IPS DF 6.9 (cell line): ENCODE measurements around the gene RAET1G.
A peak's percentile ranks its signal among the peaks of the same experiment; 100 is the strongest.
"Not testable (repeated sequence)": the region's sequence is repeated elsewhere in the genome, so short reads cannot be mapped to it uniquely, and the experiment has no call there.

Experiments
- DNase-seq: peaks from one replicate; pipeline ENCODE4 v3.0.0-alpha.2; 2013; ENCODE audit warnings: low read depth, low spot score
- H3K27ac ChIP-seq: one replicate; pipeline ENCODE4 v1.5.1; 2013; ENCODE audit warnings: low read length, control low read depth
- H3K27me3 ChIP-seq: 2 replicates; pipeline ENCODE4 v1.6.1; 2013; ENCODE audit warnings: mild to moderate bottlenecking, low read length; ENCODE audit not compliant: control insufficient read depth, insufficient read depth
- H3K36me3 ChIP-seq: 2 replicates; pipeline ENCODE4 v1.6.1; 2013; ENCODE audit warnings: low read length; ENCODE audit not compliant: control insufficient read depth, insufficient read depth
- H3K4me1 ChIP-seq: 2 replicates; pipeline ENCODE4 v1.6.1; 2013; ENCODE audit warnings: low read length; ENCODE audit not compliant: control insufficient read depth, insufficient read depth
- H3K4me3 ChIP-seq: 2 replicates; pipeline ENCODE4 v1.5.1; 2013; ENCODE audit warnings: mild to moderate bottlenecking, low read length
- H3K9me3 ChIP-seq: 2 replicates; pipeline ENCODE4 v1.6.1; 2013; ENCODE audit warnings: low read length, inconsistent platforms; ENCODE audit not compliant: control insufficient read depth, insufficient read depth
- WGBS: extraction: QIAGEN DNeasy Blood & Tissue Kit; methylation state at CpG from one replicate; pipeline ENCODE4 v1.1.7; 2013; ENCODE audit warnings: mixed read lengths, missing lambda C conversion rate; ENCODE audit not compliant: insufficient read length, insufficient coverage; 5-methylcytosine and 5-hydroxymethylcytosine counted together

The RAET1G gene, protein sequence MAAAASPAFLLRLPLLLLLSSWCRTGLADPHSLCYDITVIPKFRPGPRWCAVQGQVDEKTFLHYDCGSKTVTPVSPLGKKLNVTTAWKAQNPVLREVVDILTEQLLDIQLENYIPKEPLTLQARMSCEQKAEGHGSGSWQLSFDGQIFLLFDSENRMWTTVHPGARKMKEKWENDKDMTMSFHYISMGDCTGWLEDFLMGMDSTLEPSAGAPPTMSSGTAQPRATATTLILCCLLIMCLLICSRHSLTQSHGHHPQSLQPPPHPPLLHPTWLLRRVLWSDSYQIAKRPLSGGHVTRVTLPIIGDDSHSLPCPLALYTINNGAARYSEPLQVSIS

DNA sequence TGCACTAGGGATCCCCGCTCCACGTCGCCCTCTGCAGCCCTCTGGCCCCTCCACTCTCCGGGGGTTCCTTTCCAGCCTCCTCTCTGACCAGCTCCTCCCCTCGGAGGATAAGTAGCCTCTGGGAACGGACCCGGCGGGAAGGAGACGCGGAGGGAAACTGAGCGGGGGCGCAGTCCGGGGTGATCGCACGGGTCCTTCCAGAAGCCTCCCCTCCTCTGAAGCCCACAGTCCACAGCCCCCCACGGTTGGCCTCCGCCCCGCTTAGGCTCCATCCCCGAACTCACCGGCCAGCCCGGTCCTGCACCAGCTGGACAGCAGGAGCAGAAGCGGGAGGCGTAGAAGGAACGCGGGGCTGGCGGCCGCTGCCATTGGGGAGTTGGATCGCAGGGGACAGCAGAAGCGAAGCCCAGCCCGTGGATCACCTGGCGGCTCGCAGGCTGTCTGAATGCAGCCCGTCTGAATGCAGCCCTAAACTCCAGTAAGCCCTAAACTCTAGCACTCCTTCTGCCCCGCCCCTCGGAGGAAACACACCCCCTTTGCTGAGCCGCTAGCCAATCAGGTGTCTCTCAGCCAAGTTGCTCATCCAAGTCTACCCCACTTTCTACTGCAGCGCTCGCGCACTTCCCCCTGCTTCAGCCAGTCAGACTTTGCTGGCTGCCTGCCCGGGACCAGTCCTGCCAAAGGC, at the start of gene RAET1G:
RAET1G (minus strand) TSS at position 480 of the 685 bp plus-strand sequence; CDS start at position 369, 111 bp downstream.
- Histone ChIP-seq H3K4me3 (peak within 1 kb of the TSS; percentile 56), H3K4me1 (no peaks in the 10 kb centered on the region; the same call in 1 of the 2 replicates), H3K9me3 (no peaks in the 10 kb centered on the region), H3K27ac (no peak within 1 kb of the TSS), H3K36me3 (no peaks in the 10 kb centered on the region), H3K27me3 (peaks cover 45% of the 10 kb centered on the region)
- WGBS: no CpG with 5 or more reads among the region's 40 CpGs
- DNase-seq: peak; percentile 82

DNA sequence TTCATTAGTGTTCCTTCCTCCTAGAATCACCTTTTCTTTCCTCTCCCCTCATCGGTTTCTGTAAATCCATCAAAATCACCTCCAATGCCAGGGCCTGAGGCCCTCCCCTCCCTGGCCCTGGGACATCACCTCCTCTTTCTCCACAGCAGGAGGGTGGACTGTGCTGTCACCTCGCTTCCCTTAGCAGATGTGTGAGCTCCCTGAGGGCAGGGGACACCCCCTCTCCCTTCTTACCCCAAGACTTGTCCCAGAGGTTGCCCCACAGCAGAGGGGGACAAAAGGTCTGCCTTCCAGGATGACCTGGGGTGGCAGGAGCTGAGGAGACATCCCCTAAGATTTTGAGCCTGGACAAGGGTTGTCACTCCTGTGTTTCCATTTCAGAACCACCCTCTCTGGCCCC, 46.7 kb upstream of the RAET1G start:
- WGBS: no CpG with 5 or more reads among the region's 2 CpGs
- Histone ChIP-seq H3K27me3 (peaks cover 64% of the 10 kb centered on the region), H3K4me3 (no peak overlapping the region), H3K9me3 (no peaks in the 10 kb centered on the region), H3K4me1 (peaks cover 5% of the 10 kb centered on the region; the same call in 1 of the 2 replicates), H3K27ac (no peak overlapping the region), H3K36me3 (no peaks in the 10 kb centered on the region)
- no peak for DNase-seq

DNA sequence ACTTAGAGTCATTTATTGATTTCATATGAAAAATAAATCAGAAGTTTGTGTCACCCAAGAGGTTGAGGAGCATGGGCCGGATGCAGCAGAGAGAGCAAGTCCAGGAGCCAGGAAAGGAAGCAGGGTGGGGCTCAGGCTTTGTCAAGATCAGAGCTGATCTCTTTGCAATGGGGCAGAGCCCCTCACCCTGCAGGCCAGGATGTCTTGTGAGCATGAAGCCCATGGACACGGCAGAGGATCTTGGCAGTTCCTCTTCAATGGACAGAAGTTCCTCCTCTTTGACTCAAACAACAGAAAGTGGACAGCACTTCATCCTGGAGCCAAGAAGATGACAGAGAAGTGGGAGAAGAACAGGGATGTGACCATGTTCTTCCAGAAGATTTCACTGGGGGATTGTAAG, 46.0 kb upstream of the RAET1G start:
- not testable (repeated sequence) for H3K4me3 ChIP-seq, H3K4me1 ChIP-seq, H3K9me3 ChIP-seq, H3K36me3 ChIP-seq, H3K27ac ChIP-seq, DNase-seq
- H3K27me3 ChIP-seq: peaks cover 65% of the 10 kb centered on the region
- WGBS: no CpG with 5 or more reads among the region's 2 CpGs

DNA sequence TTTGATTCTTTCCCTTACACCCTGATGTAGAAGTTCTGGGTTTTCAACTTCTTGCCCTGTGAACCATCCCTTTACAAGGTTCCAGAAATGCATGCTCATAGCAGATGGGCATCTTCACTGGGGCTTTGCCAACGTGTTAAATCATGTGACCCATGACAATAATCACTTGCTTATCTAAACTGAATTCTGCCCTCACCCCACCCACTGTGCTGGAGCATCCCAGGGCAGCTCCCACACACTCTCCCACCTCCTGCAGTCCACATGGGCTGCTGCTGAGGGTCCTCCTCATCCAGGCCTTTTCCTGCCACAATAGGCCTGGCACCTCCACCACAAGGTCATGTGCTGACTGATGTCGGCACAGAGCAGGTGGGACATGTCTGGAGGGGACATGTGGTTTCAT, 45.1 kb upstream of the RAET1G start:
- not testable (repeated sequence) for H3K4me3 ChIP-seq, H3K36me3 ChIP-seq, H3K9me3 ChIP-seq, H3K27ac ChIP-seq, H3K4me1 ChIP-seq, DNase-seq
- H3K27me3 ChIP-seq: peaks cover 63% of the 10 kb centered on the region
- WGBS: no CpG with 5 or more reads among the region's 2 CpGs

DNA sequence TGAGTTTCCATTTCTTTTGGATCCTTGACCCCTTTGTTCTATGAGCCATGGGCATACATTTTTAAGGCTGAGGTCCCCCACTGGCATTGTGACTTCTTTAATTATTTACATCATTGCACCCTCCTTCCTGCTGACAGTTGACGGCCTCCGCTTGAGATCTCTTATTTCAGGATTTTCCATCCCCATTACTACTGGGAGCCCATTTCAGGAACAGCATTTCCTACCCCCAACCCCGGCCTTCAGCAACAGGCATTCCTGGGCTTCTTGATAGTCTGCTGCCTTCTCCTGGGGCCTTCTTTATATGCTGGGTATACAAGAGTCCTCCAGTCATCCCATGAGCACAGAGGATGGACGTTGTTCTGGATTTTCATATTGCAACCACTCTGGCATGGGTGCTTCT, 44.7 kb upstream of the RAET1G start:
- Histone ChIP-seq H3K36me3 (no peaks in the 10 kb centered on the region), H3K27ac (no peak overlapping the region), H3K4me3 (no peak overlapping the region), H3K27me3 (peaks cover 66% of the 10 kb centered on the region), H3K4me1 (peaks cover 5% of the 10 kb centered on the region; the same call in 1 of the 2 replicates), H3K9me3 (no peaks in the 10 kb centered on the region)
- no peak for DNase-seq
- no CpG with 5 or more reads among the region's 4 CpGs for WGBS

DNA sequence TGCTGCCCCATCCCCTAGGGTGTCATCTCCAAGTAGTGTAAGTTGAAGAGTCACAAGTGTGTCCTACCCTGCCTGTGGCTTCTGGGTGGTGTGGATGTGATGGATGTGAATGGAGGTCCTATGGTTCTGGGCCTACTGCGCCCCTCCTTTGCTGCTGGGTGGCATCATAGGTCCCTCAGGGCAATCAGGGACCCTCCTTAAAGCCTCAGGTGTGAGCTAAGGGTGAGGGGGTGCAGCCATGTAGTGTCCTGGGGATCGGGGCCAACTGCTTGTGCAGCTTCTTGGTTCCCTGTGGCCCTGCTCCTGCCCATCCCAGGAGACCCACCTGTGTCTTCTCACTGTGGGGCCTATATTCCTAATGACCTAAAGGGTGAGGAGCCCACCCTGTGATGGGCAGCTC, 43.4 kb upstream of the RAET1G start:
- H3K27me3 ChIP-seq: peaks cover 72% of the 10 kb centered on the region
- not testable (repeated sequence) for H3K36me3 ChIP-seq, H3K27ac ChIP-seq, H3K9me3 ChIP-seq, H3K4me3 ChIP-seq, H3K4me1 ChIP-seq, DNase-seq
- WGBS: no CpG with 5 or more reads among the region's 2 CpGs

DNA sequence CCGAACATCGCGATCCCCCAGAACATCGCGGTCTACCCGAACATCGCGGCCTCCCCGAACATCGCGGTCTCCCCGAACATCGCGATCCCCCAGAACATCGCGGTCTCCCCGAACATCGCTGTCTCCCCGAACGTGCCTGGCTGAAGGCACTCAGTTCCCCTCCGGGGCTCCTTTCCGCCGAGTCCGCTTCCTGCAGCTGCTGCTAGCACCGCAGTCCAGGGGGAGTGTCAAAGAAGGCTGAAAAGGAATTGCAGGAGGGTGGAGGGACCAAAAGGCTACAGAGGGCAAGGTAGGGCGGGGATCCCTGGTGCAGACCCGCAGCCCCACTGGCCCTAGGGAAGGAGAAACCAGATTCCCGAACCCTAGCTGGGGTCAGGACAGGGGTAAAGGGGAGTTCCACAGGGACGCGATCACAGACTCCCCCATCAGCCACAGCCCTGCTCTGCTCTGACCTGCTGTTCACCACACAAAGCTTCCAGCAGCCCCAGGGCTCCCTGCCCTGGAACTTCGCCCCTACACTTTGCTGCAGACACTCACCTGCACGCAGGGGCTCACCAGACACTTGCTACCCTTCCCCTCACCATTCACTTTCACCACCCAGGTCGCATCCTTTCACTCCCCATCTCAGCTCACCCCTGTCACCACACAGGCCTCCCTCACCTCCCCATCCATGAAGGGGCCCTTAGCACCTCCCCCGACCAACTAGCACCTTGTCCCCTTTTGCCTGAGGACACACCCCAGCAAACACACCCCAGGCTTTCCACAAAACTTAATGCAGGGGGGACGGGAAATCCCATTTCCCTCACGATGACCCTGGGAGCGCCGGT, 42.5 kb upstream of the RAET1G start:
- WGBS: no CpG with 5 or more reads among the region's 38 CpGs
- Histone ChIP-seq H3K9me3 (no peaks in the 10 kb centered on the region), H3K4me3 (peak overlapping the region; percentile 7; the same call in 1 of the 2 replicates), H3K27me3 (peaks cover 74% of the 10 kb centered on the region), H3K4me1 (peaks cover 5% of the 10 kb centered on the region; the same call in 1 of the 2 replicates), H3K36me3 (no peaks in the 10 kb centered on the region), H3K27ac (no peak overlapping the region)
- DNase-seq: no peak

DNA sequence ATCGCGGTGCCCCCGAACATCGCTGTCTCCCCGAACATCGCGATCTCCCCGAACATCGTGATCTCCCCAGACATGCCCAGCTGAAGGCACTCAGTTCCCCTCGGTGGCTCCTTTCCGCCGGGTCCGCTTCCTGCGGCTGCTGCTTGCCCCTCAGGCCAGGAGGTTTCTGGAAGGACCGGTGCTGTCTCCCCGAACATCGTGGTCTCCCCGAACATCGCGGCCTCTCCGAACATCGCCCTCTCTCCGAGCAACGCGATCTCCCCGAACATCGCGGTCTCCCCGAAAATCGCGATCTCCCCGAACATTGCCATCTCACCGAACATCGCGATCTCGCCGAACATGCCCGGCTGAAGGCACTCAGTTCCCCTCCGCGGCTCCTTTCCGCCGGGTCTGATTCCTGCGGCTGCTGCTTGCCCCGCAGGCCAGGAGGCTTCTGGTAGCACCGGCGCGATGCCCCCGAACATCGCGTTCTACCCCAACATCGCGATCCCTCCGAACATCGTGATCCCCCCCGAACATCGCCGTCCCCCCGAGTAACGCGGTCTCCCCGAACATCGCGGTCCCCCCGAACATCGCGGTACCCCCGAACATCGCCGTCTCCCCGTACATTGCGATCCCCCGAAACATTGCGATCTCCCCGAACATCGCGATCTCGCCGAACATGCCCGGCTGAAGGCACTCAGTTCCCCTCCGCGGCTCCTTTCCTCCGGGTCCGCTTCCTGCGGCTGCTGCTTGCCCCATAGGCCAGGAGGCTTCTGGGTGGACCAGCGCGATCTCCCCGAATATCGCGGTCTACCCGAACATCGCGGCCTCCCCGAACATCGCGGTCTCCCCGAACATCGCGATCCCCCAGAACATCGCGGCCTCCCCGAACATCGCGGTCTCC, 41.6 kb upstream of the RAET1G start:
- H3K27ac ChIP-seq: no peak overlapping the region
- H3K9me3 ChIP-seq: no peaks in the 10 kb centered on the region
- no CpG with 5 or more reads among the region's 103 CpGs for WGBS
- no peaks in the 10 kb centered on the region for H3K36me3 ChIP-seq
- H3K27me3 ChIP-seq: peaks cover 70% of the 10 kb centered on the region
- peak overlapping the region; percentile 44; the same call in 1 of the 2 replicates for H3K4me3 ChIP-seq
- peaks cover 5% of the 10 kb centered on the region; the same call in 1 of the 2 replicates for H3K4me1 ChIP-seq
- no peak for DNase-seq

DNA sequence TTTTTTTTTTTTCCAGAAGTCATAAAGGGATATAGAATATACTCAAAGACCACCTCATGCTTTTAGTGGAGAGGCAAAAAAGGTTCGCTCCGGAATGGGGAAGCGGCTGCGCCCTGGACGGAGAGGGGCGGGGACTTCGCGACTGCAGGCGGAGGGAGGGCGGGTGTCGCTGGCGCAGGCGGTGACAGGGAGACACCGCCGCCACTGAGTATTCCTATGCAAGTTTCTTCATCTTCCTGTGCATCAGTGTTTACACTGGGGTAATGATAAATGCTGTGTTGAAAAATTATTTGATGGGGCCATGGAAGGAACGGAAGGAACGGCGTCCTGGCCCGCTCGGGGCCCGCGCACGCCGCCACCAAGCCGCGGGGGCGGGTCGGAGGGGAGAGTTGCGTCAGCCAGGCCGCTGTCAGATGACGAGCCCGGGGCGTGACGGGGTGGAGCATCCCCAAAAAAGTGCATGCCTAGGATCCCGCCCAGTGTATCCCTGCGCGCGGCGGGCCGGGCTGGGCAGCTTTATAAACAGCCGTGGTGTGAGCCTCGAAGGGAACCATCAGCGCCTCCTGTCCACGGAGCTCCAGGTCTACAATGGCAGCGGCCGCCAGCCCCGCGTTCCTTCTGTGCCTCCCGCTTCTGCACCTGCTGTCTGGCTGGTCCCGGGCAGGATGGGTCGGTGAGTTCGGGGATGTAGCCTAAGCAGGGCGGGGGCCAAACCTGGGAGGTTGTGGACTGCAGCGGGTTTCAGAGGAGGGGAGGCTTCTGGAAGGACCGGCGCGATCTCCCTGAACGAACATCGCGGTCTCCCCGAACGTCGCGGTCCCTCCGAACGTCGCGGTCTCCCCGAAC, 40.8 kb upstream of the RAET1G start, which contains the start of gene ULBP1:
ULBP1 (plus strand) TSS at position 482 of the 846 bp plus-strand sequence; CDS start at position 589, 107 bp downstream.
- Histone ChIP-seq H3K9me3 (no peaks in the 10 kb centered on the region), H3K27me3 (peaks cover 69% of the 10 kb centered on the region), H3K36me3 (no peaks in the 10 kb centered on the region), H3K27ac (no peak within 1 kb of the TSS), H3K4me3 (peak within 1 kb of the TSS; percentile 44; the same call in 1 of the 2 replicates), H3K4me1 (peaks cover 5% of the 10 kb centered on the region; the same call in 1 of the 2 replicates)
- peak; percentile 67 for DNase-seq
- no CpG with 5 or more reads among the region's 69 CpGs for WGBS
